ENCODE measurements around the gene PC. TPM values are rescaled to one million over a fixed set of nuclear protein-coding genes. Genes with fewer than 3 reads are reported as not detected.
"Not testable (repeated sequence)": the region's sequence is repeated elsewhere in the genome, so short reads cannot be mapped to it uniquely, and the experiment has no call there.

The PC gene
- total RNA-seq, 1 donor from 2014 or later = 10.5 TPM

DNA sequence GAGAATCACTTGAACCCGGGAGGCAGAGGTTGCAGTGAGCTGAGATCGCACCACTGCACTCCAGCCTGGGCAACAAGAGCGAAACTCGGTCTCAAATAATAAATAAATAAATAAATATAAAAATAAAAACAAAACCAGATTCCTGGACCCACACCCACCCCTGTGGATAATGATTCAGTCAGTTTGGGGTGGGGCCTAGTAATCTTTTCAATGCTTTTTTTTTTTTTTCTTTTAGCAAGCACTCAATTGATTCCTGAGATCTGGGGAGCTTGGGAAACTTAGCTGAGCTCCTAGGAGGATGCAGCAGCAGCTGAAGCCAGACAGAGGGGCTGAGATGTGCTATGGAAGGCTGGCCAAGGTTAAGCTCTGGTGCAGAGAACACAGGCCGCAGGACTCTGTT, 4.6 kb upstream of the PC start:
- no peaks in the 10 kb centered on the region for H3K36me3 Mint-ChIP-seq (ENCODE audit: low read depth, unreplicated experiment)
- Histone ChIP-seq H3K4me1 (ENCODE audit: insufficient read depth, low read length) (peaks cover 6% of the 10 kb centered on the region), H3K9ac (ENCODE audit: low read length) (no peak overlapping the region), H3K4me2 (ENCODE audit: low read length) (no peak overlapping the region), H2AFZ (ENCODE audit: low read depth, low read length) (no peak overlapping the region), H3K9me3 (ENCODE audit: insufficient read depth, low read depth, low read length) (no peaks in the 10 kb centered on the region), H3K79me2 (ENCODE audit: insufficient read depth, low read length) (no peaks in the 10 kb centered on the region), H4K20me1 (ENCODE audit: insufficient read depth, low read length) (no peaks in the 10 kb centered on the region), H3K36me3 (ENCODE audit: insufficient read depth, low read length) (no peaks in the 10 kb centered on the region), H3K27me3 (ENCODE audit: insufficient read depth, low read length) (no peaks in the 10 kb centered on the region), H3K27ac (ENCODE audit: low read depth, low read length) (no peak overlapping the region), H3K4me3 (ENCODE audit: insufficient read depth, low read depth, low read length) (no peak overlapping the region)
- H3K27me3 Mint-ChIP-seq (ENCODE audit: low read depth, unreplicated experiment) = peaks cover 3% of the 10 kb centered on the region
- DNase-seq (ENCODE audit: low read depth) = no peak
- no peak overlapping the region for H3K4me3 Mint-ChIP-seq (ENCODE audit: unreplicated experiment)
- no peak for FAIRE-seq
- peaks cover 2% of the 10 kb centered on the region for H3K9me3 Mint-ChIP-seq (ENCODE audit: unreplicated experiment)
- H3K4me1 Mint-ChIP-seq (ENCODE audit: low read depth, unreplicated experiment) = peaks cover 3% of the 10 kb centered on the region
- no peak for TF ChIP-seq EZH2 (IDR thresholded peaks at IDR 0.05; ENCODE audit: insufficient read depth, low read length)
- TF ChIP-seq, protein P1, sequence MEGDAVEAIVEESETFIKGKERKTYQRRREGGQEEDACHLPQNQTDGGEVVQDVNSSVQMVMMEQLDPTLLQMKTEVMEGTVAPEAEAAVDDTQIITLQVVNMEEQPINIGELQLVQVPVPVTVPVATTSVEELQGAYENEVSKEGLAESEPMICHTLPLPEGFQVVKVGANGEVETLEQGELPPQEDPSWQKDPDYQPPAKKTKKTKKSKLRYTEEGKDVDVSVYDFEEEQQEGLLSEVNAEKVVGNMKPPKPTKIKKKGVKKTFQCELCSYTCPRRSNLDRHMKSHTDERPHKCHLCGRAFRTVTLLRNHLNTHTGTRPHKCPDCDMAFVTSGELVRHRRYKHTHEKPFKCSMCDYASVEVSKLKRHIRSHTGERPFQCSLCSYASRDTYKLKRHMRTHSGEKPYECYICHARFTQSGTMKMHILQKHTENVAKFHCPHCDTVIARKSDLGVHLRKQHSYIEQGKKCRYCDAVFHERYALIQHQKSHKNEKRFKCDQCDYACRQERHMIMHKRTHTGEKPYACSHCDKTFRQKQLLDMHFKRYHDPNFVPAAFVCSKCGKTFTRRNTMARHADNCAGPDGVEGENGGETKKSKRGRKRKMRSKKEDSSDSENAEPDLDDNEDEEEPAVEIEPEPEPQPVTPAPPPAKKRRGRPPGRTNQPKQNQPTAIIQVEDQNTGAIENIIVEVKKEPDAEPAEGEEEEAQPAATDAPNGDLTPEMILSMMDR (IDR thresholded peaks at IDR 0.05; ENCODE audit: insufficient read depth, low read depth, low read length) = no peak
- no peak overlapping the region for H3K27ac Mint-ChIP-seq (ENCODE audit: unreplicated experiment)

DNA sequence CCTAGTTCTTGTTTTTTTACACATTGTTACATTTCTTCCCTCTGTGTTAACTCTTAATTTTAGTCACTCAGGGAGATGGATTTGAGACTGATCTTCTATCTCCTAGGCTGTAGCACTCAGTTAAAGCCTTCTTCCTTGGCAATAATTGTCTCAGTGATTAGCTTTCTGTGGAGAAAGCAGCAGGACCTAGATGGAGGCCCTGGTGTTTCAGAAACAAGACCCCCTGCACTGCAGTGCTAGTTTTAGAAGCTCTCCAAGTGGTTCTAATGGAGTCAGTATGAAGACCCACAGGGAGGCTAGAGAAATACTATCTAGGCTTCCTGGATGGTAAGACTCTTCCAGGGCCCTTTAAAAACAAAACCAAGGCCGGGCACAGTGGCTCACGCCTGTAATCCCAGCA, 4.1 kb upstream of the PC start:
- Histone ChIP-seq H3K9me3 (ENCODE audit: insufficient read depth, low read depth, low read length) (no peaks in the 10 kb centered on the region), H3K4me1 (ENCODE audit: insufficient read depth, low read length) (peaks cover 10% of the 10 kb centered on the region), H3K36me3 (ENCODE audit: insufficient read depth, low read length) (no peaks in the 10 kb centered on the region), H3K27me3 (ENCODE audit: insufficient read depth, low read length) (no peaks in the 10 kb centered on the region), H3K9ac (ENCODE audit: low read length) (no peak overlapping the region), H3K27ac (ENCODE audit: low read depth, low read length) (no peak overlapping the region), H3K4me3 (ENCODE audit: insufficient read depth, low read depth, low read length) (no peak overlapping the region), H2AFZ (ENCODE audit: low read depth, low read length) (no peak overlapping the region), H4K20me1 (ENCODE audit: insufficient read depth, low read length) (no peaks in the 10 kb centered on the region), H3K4me2 (ENCODE audit: low read length) (no peak overlapping the region), H3K79me2 (ENCODE audit: insufficient read depth, low read length) (no peaks in the 10 kb centered on the region)
- Mint-ChIP-seq H3K9me3 (ENCODE audit: unreplicated experiment) (peaks cover 2% of the 10 kb centered on the region), H3K36me3 (ENCODE audit: low read depth, unreplicated experiment) (no peaks in the 10 kb centered on the region), H3K27ac (ENCODE audit: unreplicated experiment) (no peak overlapping the region), H3K4me1 (ENCODE audit: low read depth, unreplicated experiment) (peaks cover 2% of the 10 kb centered on the region), H3K4me3 (ENCODE audit: unreplicated experiment) (no peak overlapping the region), H3K27me3 (ENCODE audit: low read depth, unreplicated experiment) (peaks cover 3% of the 10 kb centered on the region)
- no peak for TF ChIP-seq EZH2 (IDR thresholded peaks at IDR 0.05; ENCODE audit: insufficient read depth, low read length)
- TF ChIP-seq, protein P1 (IDR thresholded peaks at IDR 0.05; ENCODE audit: insufficient read depth, low read depth, low read length) = no peak
- FAIRE-seq (no peak), DNase-seq (ENCODE audit: low read depth) (no peak)

DNA sequence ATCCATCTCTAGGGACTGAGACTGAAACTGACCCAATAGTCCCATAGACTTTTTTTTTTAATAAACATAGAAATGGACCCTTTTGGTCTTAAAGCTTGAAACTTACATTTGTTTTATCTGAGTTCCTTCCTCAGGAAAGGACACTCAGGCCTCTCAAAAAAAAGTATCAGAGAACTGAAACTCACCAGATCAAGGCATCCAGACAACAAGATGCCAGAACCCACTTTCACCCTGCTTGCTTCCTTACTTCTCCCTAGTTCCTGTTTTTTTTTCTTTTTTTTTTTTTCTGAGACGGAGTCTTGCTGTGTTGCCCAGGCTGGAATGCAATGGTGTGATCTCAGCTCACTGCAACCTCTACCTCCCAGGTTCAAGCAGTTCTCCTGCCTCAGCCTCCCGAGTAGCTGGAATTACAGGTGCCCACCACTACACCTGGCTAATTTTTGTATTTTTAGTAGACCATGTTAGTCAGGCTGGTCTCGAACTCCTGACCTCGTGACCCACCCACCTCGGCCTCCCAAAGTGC, 3.6 kb upstream of the PC start:
- FAIRE-seq = not testable (repeated sequence)

More for the DNA sequence above, 3.6 kb upstream of the PC start:
- H3K4me1 Mint-ChIP-seq (ENCODE audit: low read depth, unreplicated experiment); H2AFZ ChIP-seq (ENCODE audit: low read depth, low read length); H3K9me3 ChIP-seq (ENCODE audit: insufficient read depth, low read depth, low read length); H3K27me3 ChIP-seq (ENCODE audit: insufficient read depth, low read length); DNase-seq (ENCODE audit: low read depth); H3K4me3 ChIP-seq (ENCODE audit: insufficient read depth, low read depth, low read length); H3K36me3 ChIP-seq (ENCODE audit: insufficient read depth, low read length); H3K9ac ChIP-seq (ENCODE audit: low read length); H3K9me3 Mint-ChIP-seq (ENCODE audit: unreplicated experiment); H3K27ac ChIP-seq (ENCODE audit: low read depth, low read length); H3K79me2 ChIP-seq (ENCODE audit: insufficient read depth, low read length); H3K4me2 ChIP-seq (ENCODE audit: low read length); H3K27ac Mint-ChIP-seq (ENCODE audit: unreplicated experiment); H3K4me3 Mint-ChIP-seq (ENCODE audit: unreplicated experiment); H4K20me1 ChIP-seq (ENCODE audit: insufficient read depth, low read length); H3K27me3 Mint-ChIP-seq (ENCODE audit: low read depth, unreplicated experiment); H3K36me3 Mint-ChIP-seq (ENCODE audit: low read depth, unreplicated experiment): not testable (repeated sequence)
- H3K4me1 ChIP-seq (ENCODE audit: insufficient read depth, low read length) = peaks cover 14% of the 10 kb centered on the region

Data from astrocyte (in vitro differentiated cells and primary cell).